ENCODE results near the gene BTAF1.

BTAF1 gene

GRCh38 chr10:92052088-92052487, 128.5 kb downstream of the BTAF1 start:
- DNase-seq (ENCODE audit: low read depth, low spot score), result no peak

GRCh38 chr10:92052741-92053140, 129.2 kb downstream of the BTAF1 start:
- DNase-seq (ENCODE audit: low read depth, low spot score), result no peak

- DNase-seq (ENCODE audit: low read depth, low spot score), result no peak
Observed at GRCh38 chr10:92054807-92055206, 131.2 kb downstream of the BTAF1 start.

- DNase-seq (ENCODE audit: low read depth, low spot score), result no peak
Observed at GRCh38 chr10:92062273-92062672, 138.7 kb downstream of the BTAF1 start.

GRCh38 chr10:92064506-92064905, 140.9 kb downstream of the BTAF1 start:
- no peak for DNase-seq (ENCODE audit: low read depth, low spot score)

- no peak for DNase-seq (ENCODE audit: low read depth, low spot score)
Observed at GRCh38 chr10:92066386-92066785, 142.8 kb downstream of the BTAF1 start.

- DNase-seq (ENCODE audit: low read depth, low spot score), result no peak
Observed at GRCh38 chr10:92068900-92069299, 145.3 kb downstream of the BTAF1 start.

GRCh38 chr10:92074126-92074887, 150.7 kb downstream of the BTAF1 start:
- DNase-seq (ENCODE audit: low read depth, low spot score), result no peak

- no peak for DNase-seq (ENCODE audit: low read depth, low spot score)
Observed at GRCh38 chr10:92075829-92076228, 152.3 kb downstream of the BTAF1 start.

GRCh38 chr10:92076722-92077121, 153.2 kb downstream of the BTAF1 start:
- DNase-seq (ENCODE audit: low read depth, low spot score), result no peak

GRCh38 chr10:92079003-92079402, 155.4 kb downstream of the BTAF1 start:
- no peak for DNase-seq (ENCODE audit: low read depth, low spot score)

Measured in astrocyte of the hippocampus (primary cell).